HG03521 (cell line): ENCODE results near the gene TNFRSF4.

ENCODE experiments used
- ATAC-seq: cut with Tn5 transposase; IDR thresholded peaks from one replicate; pipeline ENCODE4 v1.9.1; 2021; ENCODE audit warnings: mild to moderate bottlenecking, moderate library complexity; ENCODE audit not compliant: unreplicated experiment

The TNFRSF4 gene

GRCh38 chr1:1234180-1234808 lies 20.3 kb upstream of the TNFRSF4 start:
- ATAC-seq, result no peak

GRCh38 chr1:1233567-1233892 lies 19.6 kb upstream of the TNFRSF4 start:
- ATAC-seq, result no peak

GRCh38 chr1:1232796-1233566 lies 19.0 kb upstream of the TNFRSF4 start:
- ATAC-seq, result no peak

- peak; percentile 2 for ATAC-seq
Measured at GRCh38 chr1:1232208-1232795, 18.3 kb upstream of the TNFRSF4 start, which contains the start of gene B3GALT6. B3GALT6 (plus strand) TSS chr1:1232237; CDS start chr1:1232279, 42 bp downstream.

- ATAC-seq, result peak; percentile 93
Measured at GRCh38 chr1:1231400-1232207, 17.7 kb upstream of the TNFRSF4 start, which contains the start of gene SDF4. SDF4 (minus strand) TSS chr1:1232001; CDS start chr1:1228772, 3,229 bp downstream.

GRCh38 chr1:1230656-1231399 lies 16.9 kb upstream of the TNFRSF4 start:
- no peak for ATAC-seq

GRCh38 chr1:1229770-1230169 lies 15.8 kb upstream of the TNFRSF4 start:
- no peak for ATAC-seq

- no peak for ATAC-seq
Measured at GRCh38 chr1:1228596-1229321, 14.8 kb upstream of the TNFRSF4 start.

GRCh38 chr1:1228187-1228586 lies 14.2 kb upstream of the TNFRSF4 start:
- ATAC-seq, result no peak

GRCh38 chr1:1227386-1227785 lies 13.4 kb upstream of the TNFRSF4 start:
- ATAC-seq, result no peak

- ATAC-seq, result no peak
Measured at GRCh38 chr1:1226566-1227362, 12.8 kb upstream of the TNFRSF4 start.

- no peak for ATAC-seq
Measured at GRCh38 chr1:1225913-1226312, 12.0 kb upstream of the TNFRSF4 start.

GRCh38 chr1:1225238-1225845 lies 11.4 kb upstream of the TNFRSF4 start:
- ATAC-seq, result no peak

- ATAC-seq, result no peak
Measured at GRCh38 chr1:1223891-1224290, 9.9 kb upstream of the TNFRSF4 start.

GRCh38 chr1:1223321-1223720 lies 9.4 kb upstream of the TNFRSF4 start:
- ATAC-seq, result no peak

GRCh38 chr1:1222575-1223225 lies 8.7 kb upstream of the TNFRSF4 start:
- no peak for ATAC-seq

- ATAC-seq, result no peak
Measured at GRCh38 chr1:1221887-1222574, 8.1 kb upstream of the TNFRSF4 start.

- ATAC-seq, result no peak
Measured at GRCh38 chr1:1220197-1220596, 6.2 kb upstream of the TNFRSF4 start.
